Esophagus squamous epithelium (tissue), 4 donors: Measurements from ENCODE around the gene PRPSAP1.

Source experiments
- CTCF ChIP-seq, 6 experiments: fragments of 450-650 bp in 4 of 6; fragments of 200-600 bp in 2 of 6; sonication (generic) in 2 of 6; IDR thresholded peaks; one replicate each; pipeline ENCODE4 v1.5.1; 2016 to 2019; ENCODE audit warnings: antibody characterized with exemption in 6 of 6, mild to moderate bottlenecking in 4 of 6, moderate library complexity in 4 of 6
- POLR2A ChIP-seq, 4 donors: fragments of 450-650 bp; IDR thresholded peaks; one replicate each; pipeline ENCODE4 v1.6.1; 2017; ENCODE audit warnings: antibody characterized with exemption in 4 of 4, mild to moderate bottlenecking in 4 of 4, moderate library complexity in 3 of 4

- TF ChIP-seq CTCF (IDR thresholded peaks at IDR 0.05) (peak in 1 of 6 experiments; percentile 0), POLR2A (IDR thresholded peaks at IDR 0.05) (no peak)
Observed at GRCh38 chr17:76279742-76280287, 73.9 kb downstream of the PRPSAP1 start.
